ENCODE measurements around the gene HS3ST2. TPM values are rescaled to one million over a fixed set of nuclear protein-coding genes. Genes with fewer than 3 reads are reported as not detected.

The HS3ST2 gene
- total RNA-seq, 1 experiment from 2014 or later, result 0.61 TPM

- Mint-ChIP-seq H3K27ac (no peak overlapping the region), H3K4me1 (peaks cover 15% of the 10 kb centered on the region), H3K36me3 (no peaks in the 10 kb centered on the region), H3K9me3 (no peaks in the 10 kb centered on the region), H3K4me3 (no peak overlapping the region), H3K27me3 (ENCODE audit: low read depth) (no peaks in the 10 kb centered on the region)
- DNase-seq (ENCODE audit: low spot score) (no peak), ATAC-seq (peak; percentile 26; the same call in 1 of the 2 replicates)
- ChIA-PET CTCF (interaction anchor here (0.7 kb wide), 1 partner anchor 215 kb away, joined by 3 read pairs; no protein-coding TSS in a partner anchor), POLR2A (no interaction called here)
- TF ChIP-seq FOXJ3 (CRISPR knock-in tag; IDR thresholded peaks at IDR 0.05; ENCODE audit: borderline replicate concordance) (no peak), ZNF281 (CRISPR knock-in tag; IDR thresholded peaks at IDR 0.05) (no peak), ZNF263 (CRISPR knock-in tag; IDR thresholded peaks at IDR 0.05; ENCODE audit: low read depth) (no peak), NR2C2 (CRISPR knock-in tag; IDR thresholded peaks at IDR 0.05) (no peak), ZNF425 (CRISPR knock-in tag; conservative IDR thresholded peaks at IDR 0.05) (no peak), TEAD1 (CRISPR knock-in tag; IDR thresholded peaks at IDR 0.05) (no peak), FOXP1 (CRISPR knock-in tag; IDR thresholded peaks at IDR 0.05; ENCODE audit: borderline replicate concordance) (no peak), GABPB1 (CRISPR knock-in tag; IDR thresholded peaks at IDR 0.05) (no peak), MLX (CRISPR knock-in tag; IDR thresholded peaks at IDR 0.05) (no peak), TP53 (CRISPR knock-in tag; IDR thresholded peaks at IDR 0.05) (no peak)
These were observed 30.5 kb downstream of the HS3ST2 start for GRCh38 chr16:22844416-22844815.

GRCh38 chr16:22847100-22847499 is 33.1 kb downstream of the HS3ST2 start:
- Mint-ChIP-seq H3K36me3 (no peaks in the 10 kb centered on the region), H3K4me3 (no peak overlapping the region), H3K9me3 (no peaks in the 10 kb centered on the region), H3K27me3 (ENCODE audit: low read depth) (no peaks in the 10 kb centered on the region), H3K27ac (no peak overlapping the region), H3K4me1 (peaks cover 12% of the 10 kb centered on the region)
- ChIA-PET POLR2A (interaction anchor here (0.7 kb wide), 1 partner anchor 445 kb away, joined by 5 read pairs; no protein-coding TSS in a partner anchor), CTCF (no interaction called here)
- no peak for ATAC-seq
- no peak for DNase-seq (ENCODE audit: low spot score)
- no peak for TF ChIP-seq MYBL2 (CRISPR knock-in tag; IDR thresholded peaks at IDR 0.05)
- TF ChIP-seq MAX (CRISPR knock-in tag; IDR thresholded peaks at IDR 0.05), result no peak
- TF ChIP-seq ZMAT4 (CRISPR knock-in tag; IDR thresholded peaks at IDR 0.05), result no peak
- TF ChIP-seq ZNF671 (CRISPR knock-in tag; IDR thresholded peaks at IDR 0.05), result no peak
- no peak for TF ChIP-seq ZBTB43 (CRISPR knock-in tag; IDR thresholded peaks at IDR 0.05)
- no peak for TF ChIP-seq TEAD1 (CRISPR knock-in tag; IDR thresholded peaks at IDR 0.05)
- TF ChIP-seq PRRX2 (CRISPR knock-in tag; IDR thresholded peaks at IDR 0.05), result no peak
- no peak for TF ChIP-seq JUN (CRISPR knock-in tag; IDR thresholded peaks at IDR 0.05)
- no peak for TF ChIP-seq SOX15 (CRISPR knock-in tag; IDR thresholded peaks at IDR 0.05)
- no peak for TF ChIP-seq ATF6 (CRISPR knock-in tag; IDR thresholded peaks at IDR 0.05)
- TF ChIP-seq ZSCAN18 (CRISPR knock-in tag; IDR thresholded peaks at IDR 0.05), result no peak
- TF ChIP-seq ZNF512 (CRISPR knock-in tag; IDR thresholded peaks at IDR 0.05; ENCODE audit: borderline replicate concordance), result no peak
